ENCODE results near the gene AJUBA. TPM values are rescaled to one million over a fixed set of nuclear protein-coding genes. Genes with fewer than 3 reads are reported as not detected.
"Not testable (repeated sequence)": the region's sequence is repeated elsewhere in the genome, so short reads cannot be mapped to it uniquely, and the experiment has no call there.

The AJUBA gene
- total and polyA plus RNA-seq, 7 experiments from 2014 or later = 0.49 to 3.2 (median 1.6) TPM

GRCh38 chr14:22952418-22952817, 29.9 kb downstream of the AJUBA start:
- no peak overlapping the region for H3K4me3 Mint-ChIP-seq

GRCh38 chr14:22951795-22952194, 30.6 kb downstream of the AJUBA start:
- not testable (repeated sequence) for H3K9me3 Mint-ChIP-seq
- H3K27ac Mint-ChIP-seq = peak overlapping the region in 4 of 9 donors; percentile 0 to 23 (median 2)

More at GRCh38 chr14:22952418-22952817, 29.9 kb downstream of the AJUBA start:
- POLR2A ChIA-PET = no interaction called here
- intact Hi-C loops (cut with micrococcal nuclease) = no loop called here
- Histone ChIP-seq H3K27me3 (ENCODE audit: control insufficient read depth in 2 of 2, insufficient read depth in 2 of 2, low read length in 2 of 2) (no peaks in the 10 kb centered on the region), H3K36me3 (ENCODE audit: control insufficient read depth in 2 of 3, insufficient read depth in 3 of 3, low read length in 3 of 3) (peaks cover 0 to 21% (median 0%) of the 10 kb centered on the region in 3 experiments), H3K4me3 (ENCODE audit: low read length) (no peak overlapping the region), H3K4me1 (ENCODE audit: control insufficient read depth in 2 of 2, insufficient read depth in 2 of 2, low read length in 2 of 2) (peaks cover 0 to 6% of the 10 kb centered on the region in 2 donors), H3K27ac (ENCODE audit: low read depth, low read length) (no peak overlapping the region), H3K9me3 (ENCODE audit: control insufficient read depth in 2 of 3, low read length in 3 of 3) (no peaks in the 10 kb centered on the region)
- ATAC-seq (no peak), DNase-seq (no peak)
- Mint-ChIP-seq H3K4me1 (peaks cover 0 to 28% (median 16%) of the 10 kb centered on the region in 7 donors), H3K27me3 (no peaks in the 10 kb centered on the region), H3K27ac (no peak overlapping the region), H3K36me3 (peaks cover 3 to 18% (median 13%) of the 10 kb centered on the region in 5 donors), H3K9me3 (no peaks in the 10 kb centered on the region)
- CTCF ChIA-PET = interaction anchor here (0.9 to 1.3 kb wide), 2 partner anchors 22 to 58 kb away, joined by 4 read pairs; no protein-coding TSS in a partner anchor

GRCh38 chr14:22945642-22946041, 36.7 kb downstream of the AJUBA start:
- Histone ChIP-seq H3K9me3 (ENCODE audit: control insufficient read depth in 2 of 3, low read length in 3 of 3) (no peaks in the 10 kb centered on the region), H3K36me3 (ENCODE audit: control insufficient read depth in 2 of 3, insufficient read depth in 3 of 3, low read length in 3 of 3) (peaks cover 0 to 28% (median 4%) of the 10 kb centered on the region in 3 experiments), H3K27me3 (ENCODE audit: control insufficient read depth in 2 of 2, insufficient read depth in 2 of 2, low read length in 2 of 2) (no peaks in the 10 kb centered on the region), H3K4me1 (ENCODE audit: control insufficient read depth in 2 of 2, insufficient read depth in 2 of 2, low read length in 2 of 2) (no peaks in the 10 kb centered on the region), H3K4me3 (ENCODE audit: low read length) (no peak overlapping the region), H3K27ac (ENCODE audit: low read depth, low read length) (no peak overlapping the region)
- Mint-ChIP-seq H3K27ac (no peak overlapping the region), H3K4me3 (no peak overlapping the region), H3K36me3 (peaks cover 6 to 31% (median 17%) of the 10 kb centered on the region in 5 donors), H3K27me3 (no peaks in the 10 kb centered on the region), H3K4me1 (peaks cover 0 to 2% (median 0%) of the 10 kb centered on the region in 7 donors), H3K9me3 (no peaks in the 10 kb centered on the region)
- no peak for ATAC-seq
- CTCF ChIA-PET = interaction anchor here (0.6 to 1.0 kb wide), 3 partner anchors 13 to 123 kb away, joined by 3 read pairs; no protein-coding TSS in a partner anchor
- POLR2A ChIA-PET = interaction anchor here (0.6 to 1.9 kb wide), 4 partner anchors 10 to 50 kb away, joined by 3 to 8 read pairs (median 3); partner anchors contain the start of gene HAUS4
- DNase-seq = no peak
- intact Hi-C loops (cut with micrococcal nuclease) = no loop called here

More at GRCh38 chr14:22951795-22952194, 30.6 kb downstream of the AJUBA start:
- H3K27ac ChIP-seq (ENCODE audit: low read depth, low read length); H3K4me3 ChIP-seq (ENCODE audit: low read length); POLR2A ChIA-PET; H3K27me3 ChIP-seq (ENCODE audit: control insufficient read depth in 2 of 2, insufficient read depth in 2 of 2, low read length in 2 of 2); H3K9me3 ChIP-seq (ENCODE audit: control insufficient read depth in 2 of 3, low read length in 3 of 3); H3K4me3 Mint-ChIP-seq; DNase-seq; intact Hi-C loops (cut with micrococcal nuclease); H3K27me3 Mint-ChIP-seq; H3K4me1 ChIP-seq (ENCODE audit: control insufficient read depth in 2 of 2, insufficient read depth in 2 of 2, low read length in 2 of 2): not testable (repeated sequence)
- peaks cover 0 to 28% (median 16%) of the 10 kb centered on the region in 7 donors for H3K4me1 Mint-ChIP-seq
- peaks cover 9 to 24% (median 19%) of the 10 kb centered on the region in 5 donors for H3K36me3 Mint-ChIP-seq
- peak; percentile 68 for ATAC-seq
- H3K36me3 ChIP-seq (ENCODE audit: control insufficient read depth in 2 of 3, insufficient read depth in 3 of 3, low read length in 3 of 3) = peaks cover 0 to 27% (median 0%) of the 10 kb centered on the region in 3 experiments
- CTCF ChIA-PET = interaction anchor here (1.3 kb wide), 1 partner anchor 22 kb away, joined by 4 read pairs; no protein-coding TSS in a partner anchor

DNA sequence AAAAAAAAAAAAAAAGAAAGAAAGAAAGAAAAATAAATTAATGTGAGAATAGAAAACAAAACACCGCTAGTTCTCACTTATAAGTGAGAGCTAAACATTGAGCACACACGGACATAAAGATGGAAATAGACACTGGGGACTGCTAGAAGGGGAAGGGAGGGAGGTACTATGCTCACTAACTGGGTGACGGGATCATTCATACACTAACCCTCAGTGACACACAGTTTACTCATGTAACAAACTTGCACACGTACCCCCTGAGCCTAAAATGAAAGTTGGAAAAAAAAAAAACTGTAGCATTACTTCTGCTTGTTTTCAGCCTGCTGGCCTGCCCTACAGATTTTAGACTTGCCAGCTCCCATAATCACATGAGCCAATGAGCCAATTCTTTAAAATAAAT, 42.7 kb downstream of the AJUBA start:
- Mint-ChIP-seq H3K27me3 (no peaks in the 10 kb centered on the region), H3K4me3 (no peak overlapping the region), H3K4me1 (peaks cover 0 to 2% (median 0%) of the 10 kb centered on the region in 7 donors), H3K36me3 (peaks cover 0 to 10% (median 7%) of the 10 kb centered on the region in 5 donors), H3K9me3 (no peaks in the 10 kb centered on the region), H3K27ac (no peak overlapping the region)
- Histone ChIP-seq H3K36me3 (ENCODE audit: control insufficient read depth in 2 of 3, insufficient read depth in 3 of 3, low read length in 3 of 3) (no peaks in the 10 kb centered on the region), H3K4me1 (ENCODE audit: control insufficient read depth in 2 of 2, insufficient read depth in 2 of 2, low read length in 2 of 2) (no peaks in the 10 kb centered on the region), H3K9me3 (ENCODE audit: control insufficient read depth in 2 of 3, low read length in 3 of 3) (no peaks in the 10 kb centered on the region), H3K27ac (ENCODE audit: low read depth, low read length) (no peak overlapping the region), H3K4me3 (ENCODE audit: low read length) (no peak overlapping the region), H3K27me3 (ENCODE audit: control insufficient read depth in 2 of 2, insufficient read depth in 2 of 2, low read length in 2 of 2) (no peaks in the 10 kb centered on the region)
- ChIA-PET POLR2A (no interaction called here), CTCF (interaction anchor here (0.6 to 0.7 kb wide), 3 partner anchors 55 to 298 kb away, joined by 3 to 6 read pairs (median 3); no protein-coding TSS in a partner anchor)
- ATAC-seq (no peak), DNase-seq (no peak)
- intact Hi-C loops (cut with micrococcal nuclease) = no loop called here

DNA sequence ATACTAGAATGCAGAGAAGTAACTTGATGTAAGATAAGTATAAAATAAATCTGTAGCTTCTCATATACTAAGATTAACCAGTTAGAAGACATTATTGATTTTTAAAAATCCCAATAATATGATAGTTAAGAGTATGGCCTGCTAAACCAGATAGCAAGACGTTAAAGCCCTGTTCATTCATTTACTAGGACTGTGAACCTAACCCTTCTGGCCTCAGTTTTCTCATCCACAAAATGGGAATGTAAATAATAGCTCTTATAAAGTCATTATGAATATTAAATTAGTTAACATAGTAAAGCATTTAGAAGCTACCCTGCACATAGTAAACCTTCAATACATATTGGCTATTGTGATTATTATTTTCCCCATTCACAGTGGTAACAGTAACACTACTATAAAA, 47.2 kb downstream of the AJUBA start:
- POLR2A ChIA-PET = interaction anchor here (0.7 kb wide), 1 partner anchor 64 kb away, joined by 3 read pairs; no protein-coding TSS in a partner anchor
- DNase-seq = no peak
- H3K27me3 ChIP-seq (ENCODE audit: control insufficient read depth in 2 of 2, insufficient read depth in 2 of 2, low read length in 2 of 2) = no peaks in the 10 kb centered on the region

GRCh38 chr14:22932146-22932545, 50.2 kb downstream of the AJUBA start:
- DNase-seq = no peak
- H3K4me3 ChIP-seq (ENCODE audit: low read length) = no peak overlapping the region
- ChIA-PET POLR2A (interaction anchor here (0.6 to 1.4 kb wide), 2 partner anchors 62 to 1648 kb away, joined by 3 to 4 read pairs; no protein-coding TSS in a partner anchor), CTCF (interaction anchor here (1.0 to 1.6 kb wide), 2 partner anchors 13 to 50 kb away, joined by 3 read pairs; partner anchors contain the start of gene AJUBA)
- H3K27me3 Mint-ChIP-seq = no peaks in the 10 kb centered on the region
- no peak overlapping the region for H3K27ac ChIP-seq (ENCODE audit: low read depth, low read length)
- no peak for ATAC-seq
- peak overlapping the region in 1 of 10 donors; percentile 1 for H3K4me3 Mint-ChIP-seq
- no peaks in the 10 kb centered on the region for H3K9me3 Mint-ChIP-seq
- no peaks in the 10 kb centered on the region for H3K9me3 ChIP-seq (ENCODE audit: control insufficient read depth in 2 of 3, low read length in 3 of 3)
- peaks cover 5 to 23% (median 11%) of the 10 kb centered on the region in 7 donors for H3K4me1 Mint-ChIP-seq
- intact Hi-C loops (cut with micrococcal nuclease) = no loop called here
- H3K4me1 ChIP-seq (ENCODE audit: control insufficient read depth in 2 of 2, insufficient read depth in 2 of 2, low read length in 2 of 2) = peaks cover 9 to 17% of the 10 kb centered on the region in 2 donors
- peaks cover 0 to 6% (median 0%) of the 10 kb centered on the region in 5 donors for H3K36me3 Mint-ChIP-seq
- peaks cover 0 to 4% (median 0%) of the 10 kb centered on the region in 3 experiments for H3K36me3 ChIP-seq (ENCODE audit: control insufficient read depth in 2 of 3, insufficient read depth in 3 of 3, low read length in 3 of 3)
- H3K27me3 ChIP-seq (ENCODE audit: control insufficient read depth in 2 of 2, insufficient read depth in 2 of 2, low read length in 2 of 2) = no peaks in the 10 kb centered on the region
- H3K27ac Mint-ChIP-seq = peak overlapping the region in 4 of 9 donors; percentile 48 to 83 (median 76)

More for the DNA sequence above, 47.2 kb downstream of the AJUBA start:
- Mint-ChIP-seq H3K4me1 (peaks cover 0 to 10% (median 4%) of the 10 kb centered on the region in 7 donors), H3K27ac (no peak overlapping the region), H3K4me3 (no peak overlapping the region), H3K36me3 (peaks cover 0 to 8% (median 0%) of the 10 kb centered on the region in 5 donors), H3K27me3 (no peaks in the 10 kb centered on the region), H3K9me3 (no peaks in the 10 kb centered on the region)
- Histone ChIP-seq H3K4me1 (ENCODE audit: control insufficient read depth in 2 of 2, insufficient read depth in 2 of 2, low read length in 2 of 2) (peaks cover 0 to 4% of the 10 kb centered on the region in 2 donors), H3K4me3 (ENCODE audit: low read length) (no peak overlapping the region), H3K27ac (ENCODE audit: low read depth, low read length) (no peak overlapping the region), H3K36me3 (ENCODE audit: control insufficient read depth in 2 of 3, insufficient read depth in 3 of 3, low read length in 3 of 3) (no peaks in the 10 kb centered on the region), H3K9me3 (ENCODE audit: control insufficient read depth in 2 of 3, low read length in 3 of 3) (no peaks in the 10 kb centered on the region)
- CTCF ChIA-PET = interaction anchor here (0.7 to 0.9 kb wide), 2 partner anchors 46 to 47 kb away, joined by 3 to 4 read pairs; partner anchors contain the start of gene AJUBA
- intact Hi-C loops (cut with micrococcal nuclease) = no loop called here
- ATAC-seq = no peak

Data from naive thymus-derived CD4-positive, alpha-beta T cell (primary cell).